ENCODE data around the gene FAM117B.

The FAM117B gene

GRCh38 chr2:202634556-202635427 lies at the start of gene FAM117B:
TSS of gene FAM117B (plus strand) at chr2:202634969. CDS start at chr2:202635188, 219 bp downstream.
- peak; percentile 98 for DNase-seq

- DNase-seq = peak; percentile 72
Measured at GRCh38 chr2:202588647-202589581, 45.9 kb upstream of the FAM117B start.

- DNase-seq = no peak
Measured at GRCh38 chr2:202589582-202589949, 45.2 kb upstream of the FAM117B start.

GRCh38 chr2:202592566-202592965 lies 42.2 kb upstream of the FAM117B start:
- DNase-seq = no peak

- DNase-seq = no peak
Measured at GRCh38 chr2:202599105-202599504, 35.7 kb upstream of the FAM117B start.

- no peak for DNase-seq
Measured at GRCh38 chr2:202599911-202600310, 34.9 kb upstream of the FAM117B start.

GRCh38 chr2:202604699-202605098 lies 30.1 kb upstream of the FAM117B start:
- DNase-seq = no peak

- DNase-seq = no peak
Measured at GRCh38 chr2:202605174-202605573, 29.6 kb upstream of the FAM117B start.

GRCh38 chr2:202608142-202608852 lies 26.5 kb upstream of the FAM117B start:
- no peak for DNase-seq

GRCh38 chr2:202609381-202610145 lies 25.2 kb upstream of the FAM117B start:
- DNase-seq = no peak

GRCh38 chr2:202610380-202610779 lies 24.4 kb upstream of the FAM117B start:
- no peak for DNase-seq

- no peak for DNase-seq
Measured at GRCh38 chr2:202612145-202612544, 22.6 kb upstream of the FAM117B start.

- no peak for DNase-seq
Measured at GRCh38 chr2:202613479-202613878, 21.3 kb upstream of the FAM117B start.

- DNase-seq = no peak
Measured at GRCh38 chr2:202624133-202624532, 10.6 kb upstream of the FAM117B start.

GRCh38 chr2:202627042-202627441 lies 7.7 kb upstream of the FAM117B start:
- no peak for DNase-seq

- no peak for DNase-seq
Measured at GRCh38 chr2:202628646-202629198, 6.0 kb upstream of the FAM117B start.

GRCh38 chr2:202632682-202633290 lies 2.0 kb upstream of the FAM117B start:
- DNase-seq = no peak

- no peak for DNase-seq
Measured at GRCh38 chr2:202633470-202633869, 1.3 kb upstream of the FAM117B start.

- peak; percentile 84 for DNase-seq
Measured at GRCh38 chr2:202635428-202636212, 851 bp downstream of the FAM117B start.

- no peak for DNase-seq
Measured at GRCh38 chr2:202636213-202636513, 1.4 kb downstream of the FAM117B start.

- no peak for DNase-seq
Measured at GRCh38 chr2:202638721-202639120, 4.0 kb downstream of the FAM117B start.
